GM12878 (cell line): ENCODE measurements around the gene KLC4. TPM values are rescaled to one million over a fixed set of nuclear protein-coding genes. Genes with fewer than 3 reads are reported as not detected.

Experiments
- CHD2 ChIP-seq: IDR thresholded peaks from 2 replicates; pipeline ENCODE4 v1.6.1; 2011; ENCODE audit warnings: low read depth, low read length, improper control_type of control experiment, borderline replicate concordance
- HDGF ChIP-seq: fragments of 450-650 bp; IDR thresholded peaks from 2 replicates; pipeline ENCODE4 v1.6.1; 2016; ENCODE audit warnings: antibody characterized with exemption
- IKZF1 ChIP-seq: fragments of 450-650 bp; conservative IDR thresholded peaks from 2 replicates; pipeline ENCODE4 v1.6.1; 2017; ENCODE audit warnings: antibody characterized with exemption, mild to moderate bottlenecking
- KAT2A ChIP-seq: conservative IDR thresholded peaks from 2 replicates; pipeline ENCODE4 v1.6.1; 2011; ENCODE audit warnings: low read depth, low read length; ENCODE audit not compliant: control insufficient read depth
- MLLT1 ChIP-seq: fragments of 450-650 bp; IDR thresholded peaks from 2 replicates; pipeline ENCODE4 v1.6.1; 2016; ENCODE audit warnings: mild to moderate bottlenecking
- MTA3 ChIP-seq: IDR thresholded peaks from 2 replicates; pipeline ENCODE4 v1.6.1; 2012; ENCODE audit warnings: low read length, inconsistent platforms, borderline replicate concordance
- MXI1 ChIP-seq: fragments of 150-350 bp; IDR thresholded peaks from 2 replicates; pipeline ENCODE4 v1.6.1; 2011; ENCODE audit warnings: low read depth, mild to moderate bottlenecking, inconsistent platforms, low read length, improper control_type of control experiment
- MYB ChIP-seq: fragments of 150-350 bp; IDR thresholded peaks from 2 replicates; pipeline ENCODE4 v1.6.1; 2014; ENCODE audit warnings: mild to moderate bottlenecking, low read depth, low read length, borderline replicate concordance
- NFYB ChIP-seq: IDR thresholded peaks from 2 replicates; pipeline ENCODE4 v1.6.1; 2011; ENCODE audit warnings: low read depth, mild to moderate bottlenecking, low read length, improper control_type of control experiment, moderate library complexity; ENCODE audit not compliant: insufficient read depth
- NR2F1 ChIP-seq: fragments of 450-650 bp; conservative IDR thresholded peaks from 2 replicates; pipeline ENCODE4 v1.6.1; 2017; ENCODE audit warnings: mild to moderate bottlenecking
- NRF1 ChIP-seq: conservative IDR thresholded peaks from 2 replicates; pipeline ENCODE4 v1.6.1; 2011; ENCODE audit warnings: mild to moderate bottlenecking, low read depth, low read length, improper control_type of control experiment
- PAX5 ChIP-seq: IDR thresholded peaks from 2 replicates; pipeline ENCODE4 v1.6.1; 2011; ENCODE audit warnings: low read depth, low read length, borderline replicate concordance
- SMAD5 ChIP-seq: IDR thresholded peaks from 2 replicates; pipeline ENCODE4 v1.6.1; 2016; ENCODE audit warnings: antibody characterized with exemption, low read depth
- SP1 ChIP-seq: IDR thresholded peaks from one replicate; pipeline ENCODE4 v1.6.1; 2011; ENCODE audit warnings: low read depth, low read length
- SREBF1 ChIP-seq: IDR thresholded peaks from 2 replicates; pipeline ENCODE4 v1.6.1; 2012; ENCODE audit warnings: mild to moderate bottlenecking, low read length
- ZBTB40 ChIP-seq: fragments of 450-650 bp; IDR thresholded peaks from 2 replicates; pipeline ENCODE4 v1.6.1; 2016; ENCODE audit warnings: mild to moderate bottlenecking, moderate library complexity, borderline replicate concordance
- ZNF217 ChIP-seq: fragments of 450-650 bp; IDR thresholded peaks from 2 replicates; pipeline ENCODE4 v1.6.1; 2017; ENCODE audit warnings: antibody characterized with exemption, mild to moderate bottlenecking
- ZNF687 ChIP-seq: fragments of 450-650 bp; IDR thresholded peaks from 2 replicates; pipeline ENCODE4 v1.6.1; 2017; ENCODE audit warnings: mild to moderate bottlenecking, moderate library complexity
- polyA plus RNA-seq, 11 experiments: library from polyadenylated mRNA; depleted of rRNA in 4 of 11; unstranded in 6 of 11; stranded (reverse) in 5 of 11; fragments of >200 nt; fragmentation: Nextera tagmentation in 4 of 11; fragmentation: Illumina TruSeq in 1 of 11; extraction: Ambion mirVana in 4 of 11; extraction: Trizol in 1 of 11; gene quantifications; 1 replicate in 1 of 11; 2 replicates in 10 of 11; pipeline versions ENCODE4 v1.2.1 to v1.2.3, GENCODE V29; 2011 to 2016; ENCODE audit warnings: inconsistent platforms in 2 of 11, missing spikeins in 2 of 11, low read depth in 1 of 11
- total RNA-seq, 4 experiments: library from RNA; depleted of rRNA in 3 of 4; stranded (reverse); fragments of >200 nt in 3 of 4; fragmentation: Illumina TruSeq in 1 of 4; extraction: Trizol in 1 of 4; gene quantifications; 2 replicates each; pipeline versions ENCODE4 v1.2.1 to v1.2.3, GENCODE V29; 2013 to 2021
- TF ChIP-seq, protein P1 (sequence below): IDR thresholded peaks from 2 replicates; pipeline ENCODE4 v1.6.1; 2011; ENCODE audit warnings: low read depth, low read length, improper control_type of control experiment, borderline replicate concordance

The KLC4 gene
- total and polyA plus RNA-seq, 10 of the 15 experiments (the other 5 are each of a cell fraction or from before 2014, with no cell fraction given): 0.90 to 13.4 (median 6.9) TPM

DNA sequence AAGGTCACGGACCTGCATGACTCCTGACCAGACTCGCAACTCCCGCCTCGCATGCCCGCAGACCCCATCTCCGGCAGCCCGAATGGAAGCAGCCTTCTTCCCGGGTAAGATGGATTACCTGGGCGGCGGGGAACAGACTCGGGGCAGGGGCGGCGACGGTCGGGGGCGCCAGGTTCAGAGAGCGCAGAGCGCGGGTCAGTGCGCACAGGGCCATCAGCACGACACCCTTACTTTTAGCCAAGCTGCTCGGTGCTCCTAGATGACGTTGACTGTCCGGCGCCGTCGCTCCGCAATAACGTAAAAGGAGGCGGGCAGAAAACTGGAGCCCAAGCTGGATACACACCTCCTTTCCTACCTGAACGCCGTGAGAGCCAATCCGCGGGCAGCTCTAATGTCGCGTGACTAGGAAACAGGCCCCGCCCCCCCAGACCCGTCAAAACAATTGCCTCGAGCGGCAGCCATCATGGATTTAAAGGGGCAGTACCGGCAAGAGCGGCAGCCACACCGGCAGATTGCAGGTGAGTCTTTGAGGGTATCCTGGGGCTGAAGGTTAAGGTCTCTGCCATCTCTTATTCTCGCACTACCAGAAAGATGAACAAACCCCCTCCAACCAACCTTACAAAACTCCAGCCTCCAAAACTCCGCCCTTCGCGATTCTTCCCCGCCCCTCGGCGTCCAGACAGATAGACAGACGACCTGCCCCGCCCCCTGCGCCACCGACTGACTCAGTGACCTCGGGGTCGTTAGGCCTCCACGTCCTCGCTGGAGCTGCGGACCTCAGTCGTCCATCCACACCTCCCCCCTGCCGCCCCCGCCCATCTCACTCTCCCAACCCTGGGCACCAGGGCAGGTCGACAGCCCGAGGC, at the start of gene KLC4, which contains the start of gene MRPL2 (continued):
- TF ChIP-seq NFYB: peak; percentile 59; the same call in 1 of the 2 replicates
- peak; percentile 87; the same call in 1 of the 2 replicates for TF ChIP-seq NR2F1
- TF ChIP-seq IKZF1: peak; percentile 59
- TF ChIP-seq MXI1: peak; percentile 74
- TF ChIP-seq, protein P1, sequence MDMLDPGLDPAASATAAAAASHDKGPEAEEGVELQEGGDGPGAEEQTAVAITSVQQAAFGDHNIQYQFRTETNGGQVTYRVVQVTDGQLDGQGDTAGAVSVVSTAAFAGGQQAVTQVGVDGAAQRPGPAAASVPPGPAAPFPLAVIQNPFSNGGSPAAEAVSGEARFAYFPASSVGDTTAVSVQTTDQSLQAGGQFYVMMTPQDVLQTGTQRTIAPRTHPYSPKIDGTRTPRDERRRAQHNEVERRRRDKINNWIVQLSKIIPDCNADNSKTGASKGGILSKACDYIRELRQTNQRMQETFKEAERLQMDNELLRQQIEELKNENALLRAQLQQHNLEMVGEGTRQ: peak; percentile 37; the same call in 1 of the 2 replicates
- TF ChIP-seq ZNF687: peak; percentile 29; the same call in 1 of the 2 replicates
- peak; percentile 78; the same call in 1 of the 2 replicates for TF ChIP-seq HDGF
- 0 out of 2 replicates have a peak, but pooled peaks have one; percentile 10 for TF ChIP-seq SREBF1
- peak; percentile 90 for TF ChIP-seq MLLT1
- TF ChIP-seq ZBTB40: no peak; the same call in 1 of the 2 replicates
- no peak for TF ChIP-seq NRF1
- peak; percentile 86 for TF ChIP-seq SP1
- no peak for TF ChIP-seq MYB
- TF ChIP-seq KAT2A: no peak
- peak; percentile 78 for TF ChIP-seq CHD2
- TF ChIP-seq MTA3: no peak
- TF ChIP-seq PAX5: 0 out of 2 replicates have a peak, but pooled peaks have one; percentile 10
- no peak for TF ChIP-seq ZNF217
- TF ChIP-seq SMAD5: peak; percentile 73; the same call in 1 of the 2 replicates
